ENCODE results near the gene YWHAG.

DNA sequence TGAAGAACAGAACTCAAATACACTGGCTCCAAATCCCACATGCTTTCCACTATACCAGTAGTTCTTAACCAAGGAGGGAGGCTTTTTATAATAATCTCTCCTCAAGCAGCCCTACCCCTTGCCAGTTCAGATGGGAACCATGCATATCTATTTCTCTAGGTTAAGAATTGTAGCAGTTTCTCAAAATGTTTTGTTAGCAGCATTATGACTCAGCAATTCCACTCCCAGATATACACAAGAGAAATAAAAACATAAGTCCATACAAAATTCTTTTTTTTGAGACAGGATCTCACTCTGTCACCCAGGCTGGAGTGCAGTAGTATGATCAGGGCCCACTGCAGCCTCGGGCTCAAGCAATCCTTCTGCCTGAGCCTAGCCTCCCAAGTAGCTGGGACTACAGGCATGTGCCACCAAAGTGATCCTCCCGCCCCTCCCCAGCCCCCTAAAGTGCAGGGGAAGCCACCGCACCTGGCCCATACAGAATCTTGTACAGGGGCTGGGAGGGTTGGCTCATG lies 18.1 kb downstream of the YWHAG start:
- TF ChIP-seq, protein P1, sequence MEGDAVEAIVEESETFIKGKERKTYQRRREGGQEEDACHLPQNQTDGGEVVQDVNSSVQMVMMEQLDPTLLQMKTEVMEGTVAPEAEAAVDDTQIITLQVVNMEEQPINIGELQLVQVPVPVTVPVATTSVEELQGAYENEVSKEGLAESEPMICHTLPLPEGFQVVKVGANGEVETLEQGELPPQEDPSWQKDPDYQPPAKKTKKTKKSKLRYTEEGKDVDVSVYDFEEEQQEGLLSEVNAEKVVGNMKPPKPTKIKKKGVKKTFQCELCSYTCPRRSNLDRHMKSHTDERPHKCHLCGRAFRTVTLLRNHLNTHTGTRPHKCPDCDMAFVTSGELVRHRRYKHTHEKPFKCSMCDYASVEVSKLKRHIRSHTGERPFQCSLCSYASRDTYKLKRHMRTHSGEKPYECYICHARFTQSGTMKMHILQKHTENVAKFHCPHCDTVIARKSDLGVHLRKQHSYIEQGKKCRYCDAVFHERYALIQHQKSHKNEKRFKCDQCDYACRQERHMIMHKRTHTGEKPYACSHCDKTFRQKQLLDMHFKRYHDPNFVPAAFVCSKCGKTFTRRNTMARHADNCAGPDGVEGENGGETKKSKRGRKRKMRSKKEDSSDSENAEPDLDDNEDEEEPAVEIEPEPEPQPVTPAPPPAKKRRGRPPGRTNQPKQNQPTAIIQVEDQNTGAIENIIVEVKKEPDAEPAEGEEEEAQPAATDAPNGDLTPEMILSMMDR (IDR thresholded peaks at IDR 0.05): no peak
- TF ChIP-seq RFX5 (IDR thresholded peaks at IDR 0.05; ENCODE audit: low read length) (no peak), NRF1 (IDR thresholded peaks at IDR 0.05; ENCODE audit: low read depth, low read length) (no peak), YY1 (IDR thresholded peaks at IDR 0.05; ENCODE audit: low read depth) (no peak), EP300 (IDR thresholded peaks at IDR 0.05; ENCODE audit: borderline replicate concordance in 1 of 2, low read depth in 1 of 2, low read length in 1 of 2) (no peak)
- TF ChIP-seq, protein P2, sequence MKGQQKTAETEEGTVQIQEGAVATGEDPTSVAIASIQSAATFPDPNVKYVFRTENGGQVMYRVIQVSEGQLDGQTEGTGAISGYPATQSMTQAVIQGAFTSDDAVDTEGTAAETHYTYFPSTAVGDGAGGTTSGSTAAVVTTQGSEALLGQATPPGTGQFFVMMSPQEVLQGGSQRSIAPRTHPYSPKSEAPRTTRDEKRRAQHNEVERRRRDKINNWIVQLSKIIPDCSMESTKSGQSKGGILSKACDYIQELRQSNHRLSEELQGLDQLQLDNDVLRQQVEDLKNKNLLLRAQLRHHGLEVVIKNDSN (IDR thresholded peaks at IDR 0.05; ENCODE audit: borderline replicate concordance, low read depth): no peak

Measured in SK-N-SH (cell line).